Stomach (tissue), 4 donors: ENCODE data around the gene CEP164.

Experiments used
- EP300 ChIP-seq: sonication (generic); formaldehyde crosslinking; IDR thresholded peaks from one replicate; pipeline ENCODE4 v1.6.1; 2017; ENCODE audit warnings: antibody characterized with exemption
- POLR2A ChIP-seq, 4 donors: fragments of 450-650 bp; IDR thresholded peaks; one replicate each; pipeline ENCODE4 v1.6.1; 2016; ENCODE audit warnings: antibody characterized with exemption in 4 of 4, control low read depth in 2 of 4, mild to moderate bottlenecking in 1 of 4, moderate library complexity in 1 of 4
- TF ChIP-seq, protein P1 (sequence below), 7 experiments: fragments of 450-650 bp in 4 of 7; fragments of 200-600 bp in 3 of 7; sonication (generic) in 3 of 7; IDR thresholded peaks; one replicate each; pipeline ENCODE4 v1.5.1; 2016 to 2019; ENCODE audit warnings: antibody characterized with exemption in 7 of 7, control low read depth in 2 of 7, mild to moderate bottlenecking in 1 of 7

GRCh38 chr11:117299351-117300282 is 28.0 kb upstream of the CEP164 start:
- TF ChIP-seq POLR2A (IDR thresholded peaks at IDR 0.05), result no peak
- TF ChIP-seq, protein P1, sequence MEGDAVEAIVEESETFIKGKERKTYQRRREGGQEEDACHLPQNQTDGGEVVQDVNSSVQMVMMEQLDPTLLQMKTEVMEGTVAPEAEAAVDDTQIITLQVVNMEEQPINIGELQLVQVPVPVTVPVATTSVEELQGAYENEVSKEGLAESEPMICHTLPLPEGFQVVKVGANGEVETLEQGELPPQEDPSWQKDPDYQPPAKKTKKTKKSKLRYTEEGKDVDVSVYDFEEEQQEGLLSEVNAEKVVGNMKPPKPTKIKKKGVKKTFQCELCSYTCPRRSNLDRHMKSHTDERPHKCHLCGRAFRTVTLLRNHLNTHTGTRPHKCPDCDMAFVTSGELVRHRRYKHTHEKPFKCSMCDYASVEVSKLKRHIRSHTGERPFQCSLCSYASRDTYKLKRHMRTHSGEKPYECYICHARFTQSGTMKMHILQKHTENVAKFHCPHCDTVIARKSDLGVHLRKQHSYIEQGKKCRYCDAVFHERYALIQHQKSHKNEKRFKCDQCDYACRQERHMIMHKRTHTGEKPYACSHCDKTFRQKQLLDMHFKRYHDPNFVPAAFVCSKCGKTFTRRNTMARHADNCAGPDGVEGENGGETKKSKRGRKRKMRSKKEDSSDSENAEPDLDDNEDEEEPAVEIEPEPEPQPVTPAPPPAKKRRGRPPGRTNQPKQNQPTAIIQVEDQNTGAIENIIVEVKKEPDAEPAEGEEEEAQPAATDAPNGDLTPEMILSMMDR (IDR thresholded peaks at IDR 0.05), result no peak
- TF ChIP-seq EP300, result no peak
